Osteocyte (in vitro differentiated cells): ENCODE results near the gene IMPG2. TPM values are rescaled to one million over a fixed set of nuclear protein-coding genes. Genes with fewer than 3 reads are reported as not detected.

Experiments
- DNase-seq: peaks from one replicate; pipeline ENCODE4 v3.0.0; 2021; ENCODE audit warnings: mixed read lengths; ENCODE audit not compliant: unreplicated experiment; ENCODE audit errors: extremely low spot score
- H3K27ac Mint-ChIP-seq: one replicate; pipeline ENCODE4 v1.8.0; 2021; ENCODE audit warnings: mild to moderate bottlenecking, mixed read lengths; ENCODE audit not compliant: unreplicated experiment
- H3K27me3 Mint-ChIP-seq: one replicate; pipeline ENCODE4 v1.8.0; 2021; ENCODE audit warnings: mixed read lengths; ENCODE audit not compliant: unreplicated experiment
- H3K36me3 Mint-ChIP-seq: one replicate; pipeline ENCODE4 v1.8.0; 2021; ENCODE audit warnings: mixed read lengths; ENCODE audit not compliant: unreplicated experiment
- H3K4me1 Mint-ChIP-seq: one replicate; pipeline ENCODE4 v1.8.0; 2021; ENCODE audit warnings: mixed read lengths; ENCODE audit not compliant: unreplicated experiment
- H3K4me3 Mint-ChIP-seq: one replicate; pipeline ENCODE4 v1.8.0; 2021; ENCODE audit warnings: mild to moderate bottlenecking, moderate library complexity, mixed read lengths; ENCODE audit not compliant: unreplicated experiment
- H3K9me3 Mint-ChIP-seq: one replicate; pipeline ENCODE4 v1.8.0; 2021; ENCODE audit warnings: mixed read lengths; ENCODE audit not compliant: unreplicated experiment
- CTCF ChIP-seq: fragments of 200-600 bp; sonication (generic); IDR thresholded peaks from 2 replicates; pipeline ENCODE4 v1.5.0; 2021; ENCODE audit warnings: antibody characterized with exemption, mild to moderate bottlenecking, moderate library complexity
- total RNA-seq: library from RNA; stranded (reverse); gene quantifications from 2 replicates; pipeline ENCODE4 v1.2.1, GENCODE V29; 2021

The IMPG2 gene
- total RNA-seq, 1 donor from 2014 or later, result 0.73 TPM

- Mint-ChIP-seq H3K4me3 (no peak overlapping the region), H3K4me1 (peaks cover 4% of the 10 kb centered on the region), H3K27ac (no peak overlapping the region), H3K9me3 (peaks cover 5% of the 10 kb centered on the region), H3K36me3 (peaks cover 3% of the 10 kb centered on the region), H3K27me3 (no peaks in the 10 kb centered on the region)
- TF ChIP-seq CTCF, result no peak
- DNase-seq, result no peak
Observed at GRCh38 chr3:101219842-101220560, 100.4 kb downstream of the IMPG2 start.

GRCh38 chr3:101217472-101218245, 102.7 kb downstream of the IMPG2 start:
- no peak for TF ChIP-seq CTCF
- Mint-ChIP-seq H3K27me3 (no peaks in the 10 kb centered on the region), H3K9me3 (peaks cover 5% of the 10 kb centered on the region), H3K36me3 (peaks cover 7% of the 10 kb centered on the region), H3K27ac (no peak overlapping the region), H3K4me3 (no peak overlapping the region), H3K4me1 (no peaks in the 10 kb centered on the region)
- DNase-seq, result no peak

- Mint-ChIP-seq H3K4me1 (no peaks in the 10 kb centered on the region), H3K36me3 (peaks cover 7% of the 10 kb centered on the region), H3K27me3 (no peaks in the 10 kb centered on the region), H3K27ac (no peak overlapping the region), H3K9me3 (peaks cover 5% of the 10 kb centered on the region), H3K4me3 (no peak overlapping the region)
- no peak for TF ChIP-seq CTCF
- DNase-seq, result no peak
Observed at GRCh38 chr3:101216710-101217465, 103.5 kb downstream of the IMPG2 start.

- no peaks in the 10 kb centered on the region for H3K9me3 Mint-ChIP-seq
- no peak for TF ChIP-seq CTCF
- H3K27ac Mint-ChIP-seq, result no peak overlapping the region
- no peak for DNase-seq
- H3K4me1 Mint-ChIP-seq, result no peaks in the 10 kb centered on the region
- H3K4me3 Mint-ChIP-seq, result no peak overlapping the region
- peaks cover 4% of the 10 kb centered on the region for H3K36me3 Mint-ChIP-seq
- H3K27me3 Mint-ChIP-seq, result peaks cover 3% of the 10 kb centered on the region
Observed at GRCh38 chr3:101212730-101213129, 107.6 kb downstream of the IMPG2 start.

- TF ChIP-seq CTCF, result no peak
- peaks cover 3% of the 10 kb centered on the region for H3K4me1 Mint-ChIP-seq
- DNase-seq, result no peak
- H3K9me3 Mint-ChIP-seq, result no peaks in the 10 kb centered on the region
- H3K27me3 Mint-ChIP-seq, result peaks cover 5% of the 10 kb centered on the region
- no peak overlapping the region for H3K27ac Mint-ChIP-seq
- peaks cover 4% of the 10 kb centered on the region for H3K36me3 Mint-ChIP-seq
- no peak overlapping the region for H3K4me3 Mint-ChIP-seq
Observed at GRCh38 chr3:101204246-101204645, 116.1 kb downstream of the IMPG2 start.
